GM18498 (cell line): ENCODE measurements around the gene MINDY4.
"Not testable (repeated sequence)": the region's sequence is repeated elsewhere in the genome, so short reads cannot be mapped to it uniquely, and the experiment has no call there.

Source experiments
- ATAC-seq: cut with Tn5 transposase; IDR thresholded peaks from one replicate; pipeline ENCODE4 v1.9.1; 2021; ENCODE audit warnings: mild to moderate bottlenecking, moderate library complexity; ENCODE audit not compliant: unreplicated experiment

MINDY4 gene

DNA sequence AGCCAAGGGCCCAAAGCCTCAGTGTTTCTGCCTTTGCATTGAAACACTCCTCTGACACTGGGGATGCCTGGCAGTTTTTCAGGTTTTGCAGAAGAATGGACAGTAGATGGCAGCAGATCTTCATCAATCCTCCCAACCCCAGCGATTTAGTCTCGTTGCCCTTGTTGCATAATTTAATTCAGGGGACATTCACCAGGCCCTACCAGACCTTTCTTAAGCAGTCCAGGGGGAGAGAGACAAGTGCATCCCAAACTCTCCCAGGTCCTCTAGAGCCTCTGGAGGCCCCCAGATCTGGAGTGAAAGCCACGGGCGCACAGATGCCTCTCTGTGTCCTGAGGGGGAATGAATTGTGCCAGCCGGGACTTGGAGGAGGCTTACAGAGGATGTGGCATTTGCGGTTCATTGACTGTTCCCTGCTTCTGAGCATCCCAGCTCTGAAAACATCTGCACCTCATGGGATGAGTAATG lies 29.6 kb downstream of the MINDY4 start:
- peak; percentile 39 for ATAC-seq

DNA sequence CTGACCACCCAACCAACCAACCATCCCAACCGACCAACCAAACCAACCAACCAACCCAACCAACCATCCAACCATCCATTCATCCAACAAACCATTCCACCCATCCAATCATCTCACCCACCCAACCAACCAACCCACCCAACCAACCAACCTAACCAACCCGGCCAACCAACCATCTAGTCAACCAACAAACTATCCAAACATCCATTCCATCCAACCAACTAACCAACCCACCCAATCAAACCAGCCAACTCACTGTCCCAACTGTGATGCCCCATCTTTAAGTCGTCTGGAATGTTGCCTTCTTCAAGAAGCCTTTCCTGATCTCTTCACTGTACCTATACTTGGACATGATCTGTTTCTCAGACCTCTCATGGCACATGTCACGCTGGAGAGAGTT lies 31.6 kb downstream of the MINDY4 start:
- ATAC-seq: no peak

DNA sequence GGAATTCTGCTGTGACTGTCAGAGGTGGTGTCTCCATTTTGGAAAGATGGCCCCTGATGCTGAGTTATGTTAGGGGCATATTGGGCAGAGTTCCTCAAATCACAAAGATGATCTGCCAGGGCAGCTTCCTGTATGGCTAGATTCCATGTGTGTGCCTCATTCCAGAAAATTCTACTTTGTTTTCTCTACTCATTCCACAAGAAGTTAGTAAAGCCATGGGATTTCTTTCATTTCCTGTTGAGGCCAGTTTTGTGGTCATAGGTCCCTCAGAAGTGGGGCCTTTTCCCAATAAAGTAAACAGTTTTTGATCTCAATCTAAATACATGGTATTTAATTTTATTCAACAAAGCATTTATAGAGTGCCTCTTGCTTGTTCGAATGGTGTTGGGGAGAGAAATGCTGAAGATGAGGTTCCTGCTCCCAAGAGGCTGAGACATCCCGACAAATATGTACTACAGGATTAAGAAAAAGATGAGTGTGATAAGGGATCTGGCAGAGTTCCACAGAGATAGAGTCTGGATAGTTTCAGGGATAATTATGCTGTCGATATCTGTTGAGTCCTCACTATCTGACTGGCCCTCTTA lies 33.0 kb downstream of the MINDY4 start:
- ATAC-seq: no peak

DNA sequence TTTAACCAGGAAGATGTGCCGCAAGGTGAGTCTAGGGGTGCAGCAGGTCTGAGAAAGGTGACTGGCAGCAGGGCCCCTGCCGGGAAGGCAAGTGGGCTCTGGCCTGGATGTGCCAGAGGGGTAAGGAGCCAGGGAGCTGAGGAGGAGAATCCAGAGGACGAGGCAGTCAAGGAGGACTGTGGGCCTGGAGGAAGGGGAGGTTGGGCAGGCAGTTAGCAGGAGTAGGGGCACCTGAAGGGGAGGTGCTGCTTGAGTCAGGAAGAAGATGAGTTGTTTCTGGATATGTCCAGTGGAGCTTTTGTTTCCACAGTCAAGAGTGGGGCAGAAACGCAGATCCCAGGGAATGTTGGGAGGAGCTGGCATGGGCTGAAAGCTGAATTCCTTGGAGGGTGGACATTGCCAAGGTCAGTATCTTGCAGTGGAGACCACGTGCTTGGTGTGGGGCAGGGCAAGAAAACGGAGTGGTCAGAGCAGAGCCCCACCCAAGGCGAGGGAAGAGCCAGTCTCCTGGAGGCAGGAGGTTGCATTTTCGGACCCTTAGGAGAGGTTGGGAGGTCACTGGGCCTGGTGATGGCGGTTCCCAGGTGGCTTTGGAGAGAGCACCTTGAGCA lies 34.0 kb downstream of the MINDY4 start:
- ATAC-seq: no peak

DNA sequence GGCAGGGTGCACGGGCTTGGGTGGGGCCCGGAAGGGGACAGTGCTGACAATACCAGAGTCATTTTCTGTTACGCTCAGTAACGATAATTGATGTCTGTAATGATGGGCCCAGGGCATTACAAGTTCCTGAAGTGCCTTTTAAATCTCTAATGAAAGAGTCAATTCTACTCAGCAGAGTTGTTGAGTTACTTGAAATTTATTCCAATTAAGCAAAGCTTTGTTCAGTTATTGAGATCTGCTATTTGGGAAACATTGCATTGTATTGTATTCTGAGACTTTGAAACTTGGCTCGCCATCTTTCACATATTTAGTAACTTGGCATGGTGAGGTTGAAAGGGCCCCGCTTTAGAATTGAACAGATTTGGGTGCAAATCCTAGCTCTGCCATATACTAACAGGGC lies 34.7 kb downstream of the MINDY4 start:
- no peak for ATAC-seq

DNA sequence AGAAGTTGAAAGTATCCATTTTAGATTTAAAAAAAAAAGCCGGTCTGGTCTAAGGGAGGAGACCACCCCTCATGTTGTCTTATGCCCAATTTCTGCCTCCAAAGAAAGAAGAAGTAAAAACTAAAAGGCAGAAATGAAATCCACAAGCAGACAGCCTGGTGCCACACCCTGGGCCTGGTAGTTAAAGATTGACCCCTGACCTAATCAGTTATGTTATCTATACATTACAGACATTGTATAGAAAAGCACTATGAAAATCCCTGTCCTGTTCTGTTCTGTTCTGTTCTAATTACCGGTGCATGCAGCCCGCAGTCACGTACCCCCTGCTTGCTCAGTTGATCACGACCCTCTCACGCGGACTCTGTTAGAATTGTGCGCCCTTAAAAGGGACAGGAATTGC lies 36.3 kb downstream of the MINDY4 start:
- ATAC-seq: not testable (repeated sequence)

DNA sequence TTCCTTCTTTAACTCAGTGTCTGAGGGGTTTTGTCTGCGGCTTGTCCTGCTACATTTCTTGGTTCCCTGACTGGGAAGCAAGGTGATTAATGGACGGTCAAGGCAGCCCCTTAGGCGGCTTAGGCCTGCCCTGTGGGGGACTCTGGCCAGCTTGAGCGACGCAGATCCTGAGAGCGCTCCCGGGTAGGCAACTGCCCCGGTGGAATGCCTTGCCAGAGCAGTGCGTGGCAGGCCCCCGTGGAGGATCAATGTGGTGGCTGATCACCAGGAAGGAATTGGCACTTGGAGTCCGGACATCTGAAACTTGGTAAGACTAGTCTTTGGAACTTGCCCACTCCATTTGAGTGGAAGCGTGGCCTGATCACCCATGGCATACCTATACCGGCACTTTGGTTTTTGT lies 36.7 kb downstream of the MINDY4 start:
- ATAC-seq: not testable (repeated sequence)

DNA sequence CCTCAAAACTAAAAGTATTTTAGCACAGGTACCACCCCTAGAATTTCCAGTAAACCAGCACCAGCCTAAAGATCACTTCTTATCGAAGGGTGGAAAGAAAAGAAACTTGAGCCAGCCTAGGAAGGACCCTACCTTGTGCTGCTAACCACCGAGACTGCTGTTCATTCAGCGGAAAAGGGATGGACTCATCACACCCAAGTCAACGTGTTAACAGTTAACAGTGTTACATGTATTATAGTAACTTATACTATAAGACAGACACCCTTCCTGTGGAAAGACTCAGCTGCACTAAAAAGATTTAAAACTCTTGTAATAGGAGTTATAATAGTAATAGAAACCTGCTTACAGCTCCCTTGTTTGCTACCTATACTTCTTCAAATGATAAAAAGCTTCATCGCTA lies 39.8 kb downstream of the MINDY4 start:
- ATAC-seq: no peak

DNA sequence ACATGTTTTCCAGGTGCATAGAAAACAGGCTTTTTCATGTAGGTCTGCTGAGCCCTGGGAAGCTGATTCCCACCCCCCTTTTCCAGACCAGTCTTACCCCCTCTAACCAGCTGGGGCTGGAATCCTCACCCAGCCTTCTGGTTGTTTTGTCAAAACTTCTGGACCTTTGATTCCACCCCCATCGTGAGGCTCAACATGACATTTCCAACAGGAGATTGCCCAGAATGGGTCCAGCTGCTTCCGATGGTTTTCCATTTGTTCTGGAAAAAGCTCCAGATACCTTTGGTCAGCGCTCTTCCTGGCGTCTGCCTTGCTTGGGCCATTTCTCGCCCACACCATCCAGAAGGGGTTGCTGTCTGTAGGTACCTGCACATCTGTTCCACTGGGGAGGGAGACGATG lies 41.5 kb downstream of the MINDY4 start:
- ATAC-seq: no peak

DNA sequence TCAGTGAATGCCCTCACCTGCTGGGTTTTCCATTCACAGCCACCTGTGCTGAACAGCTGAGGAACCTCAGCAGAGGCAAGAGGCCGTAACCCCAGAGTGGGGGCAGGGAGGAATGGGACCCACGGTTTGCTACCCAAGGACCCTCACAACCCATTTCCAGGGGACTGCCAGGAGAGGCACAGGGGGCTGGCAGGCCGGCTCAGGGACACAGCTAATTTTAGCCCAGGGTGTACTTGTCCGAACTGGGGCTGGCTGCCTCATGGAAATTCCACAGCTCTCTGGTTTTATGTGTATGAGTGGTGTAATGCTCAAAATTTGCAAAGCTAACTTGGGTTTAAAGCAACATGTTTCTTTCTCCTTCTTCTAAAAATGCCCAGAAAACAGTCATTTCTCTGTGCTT lies 42.2 kb downstream of the MINDY4 start:
- no peak for ATAC-seq

DNA sequence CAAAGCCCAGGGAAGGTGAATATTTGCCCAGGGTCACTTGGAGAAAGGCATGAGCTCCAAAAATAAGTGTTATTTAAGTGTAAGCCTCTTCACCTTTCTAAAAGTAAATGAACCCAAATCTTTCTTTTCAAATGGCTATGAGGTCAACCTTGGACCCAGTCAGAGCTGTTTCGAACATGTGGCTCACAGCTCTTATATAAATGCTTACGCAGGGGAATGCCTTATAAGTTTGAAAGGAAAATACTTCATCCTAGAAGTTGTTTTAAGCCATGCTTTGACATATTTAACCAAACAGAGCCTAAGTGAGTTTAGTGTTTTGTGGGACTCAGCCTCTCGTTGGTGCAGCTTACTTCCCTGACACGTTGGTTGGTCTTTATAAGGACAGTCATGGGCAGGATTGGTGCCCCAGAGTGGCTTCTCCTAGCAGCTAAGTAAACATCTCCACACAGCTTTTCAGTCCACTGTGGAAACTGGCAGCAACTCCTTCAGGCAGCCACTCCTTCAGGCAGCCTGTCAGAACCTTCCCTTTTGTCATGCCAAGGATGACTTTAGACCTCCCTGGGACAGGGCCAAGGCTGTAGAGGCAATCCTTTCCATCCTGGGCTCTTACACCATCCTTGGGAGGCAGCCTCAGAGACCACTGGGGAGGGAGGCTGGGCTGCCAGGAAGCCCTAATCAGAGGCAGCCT lies 43.6 kb downstream of the MINDY4 start:
- ATAC-seq: no peak

DNA sequence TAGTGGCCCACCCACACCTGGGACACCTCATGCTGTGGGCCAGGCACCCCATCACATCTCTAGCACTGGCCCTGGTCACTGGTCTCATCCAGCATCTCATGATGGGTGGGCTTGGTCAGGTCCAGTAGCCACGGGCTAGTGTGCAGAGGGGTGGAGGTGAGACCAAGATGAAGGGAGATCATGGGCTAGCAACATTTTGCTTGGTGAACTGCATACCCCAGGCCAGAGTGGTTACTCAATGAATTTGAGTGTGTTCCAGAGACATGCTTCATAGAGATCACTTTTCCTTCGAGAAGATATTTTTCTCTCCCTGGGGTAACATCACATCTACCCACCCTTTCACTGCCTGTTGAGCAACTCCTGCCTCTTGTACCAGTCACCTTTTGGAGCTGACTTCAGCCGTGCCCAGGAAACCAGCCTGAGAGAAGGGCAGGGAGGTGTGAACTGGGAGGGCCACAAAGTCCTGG lies 44.2 kb downstream of the MINDY4 start:
- no peak for ATAC-seq

DNA sequence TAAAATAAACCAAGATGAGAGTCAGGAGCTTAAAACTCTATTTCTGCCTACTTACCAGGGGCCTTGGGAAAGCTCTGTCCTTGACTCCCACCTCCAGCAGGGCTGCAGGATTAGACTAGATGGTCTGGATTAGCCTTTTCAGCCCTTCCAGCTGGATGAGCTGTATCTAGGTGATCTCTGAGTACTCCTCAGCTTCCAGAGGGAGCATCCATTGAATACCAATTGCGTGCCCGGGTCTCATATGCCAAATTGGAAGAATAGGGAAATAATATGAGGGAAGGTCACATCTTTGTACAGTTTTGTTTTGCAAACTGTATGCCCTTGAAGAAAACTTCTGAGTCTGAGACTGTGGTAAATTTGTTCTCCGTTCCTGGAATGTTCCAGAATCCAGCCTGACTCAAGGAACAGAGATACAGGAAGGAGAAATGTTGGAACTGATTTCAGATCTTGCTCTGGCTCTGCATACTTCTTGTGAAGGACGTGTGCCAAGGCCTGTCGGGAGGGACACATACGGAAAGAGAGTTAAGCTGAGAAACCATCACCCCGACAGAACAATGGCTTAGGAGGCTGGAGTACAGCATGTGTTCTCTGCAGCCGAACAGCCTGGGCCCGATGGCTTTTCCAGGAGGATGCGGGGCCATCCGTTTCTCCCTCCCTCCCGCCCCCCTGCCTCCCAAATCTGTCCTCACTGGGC lies 44.9 kb downstream of the MINDY4 start:
- no peak for ATAC-seq

DNA sequence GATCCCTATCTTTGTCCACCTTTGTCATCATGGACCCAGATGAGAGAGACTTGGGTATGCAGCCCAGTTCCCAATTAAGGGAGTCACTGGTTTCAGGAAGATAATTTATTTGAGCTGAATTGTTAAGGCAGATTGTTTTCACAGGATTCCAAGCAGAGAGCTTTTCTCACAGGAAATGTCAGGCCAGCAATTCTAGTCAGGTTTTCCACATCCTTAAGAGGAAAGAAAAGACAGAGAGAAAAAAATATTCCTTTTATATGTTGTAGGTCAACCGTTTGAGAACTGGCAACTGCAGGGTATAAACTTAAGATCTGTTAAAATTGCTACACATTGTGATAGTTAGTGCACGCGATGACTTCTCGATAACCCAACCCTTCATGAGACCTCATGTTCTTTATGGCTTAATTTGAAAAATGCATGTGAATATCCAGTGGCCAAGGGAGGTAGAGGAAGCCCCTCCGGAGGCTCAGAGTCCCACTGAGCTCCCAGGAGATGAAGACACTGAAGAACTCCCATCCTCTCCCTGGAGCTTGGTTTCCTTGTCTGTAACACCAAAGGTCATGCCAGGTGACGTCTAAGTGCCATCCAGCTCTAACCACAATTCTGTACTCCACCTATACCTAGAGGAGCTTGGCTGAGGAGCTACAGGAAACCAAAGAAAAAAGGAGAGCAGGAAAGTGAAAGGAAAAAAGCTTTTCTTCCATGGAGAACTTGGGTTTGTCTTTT lies 45.6 kb downstream of the MINDY4 start:
- ATAC-seq: no peak

DNA sequence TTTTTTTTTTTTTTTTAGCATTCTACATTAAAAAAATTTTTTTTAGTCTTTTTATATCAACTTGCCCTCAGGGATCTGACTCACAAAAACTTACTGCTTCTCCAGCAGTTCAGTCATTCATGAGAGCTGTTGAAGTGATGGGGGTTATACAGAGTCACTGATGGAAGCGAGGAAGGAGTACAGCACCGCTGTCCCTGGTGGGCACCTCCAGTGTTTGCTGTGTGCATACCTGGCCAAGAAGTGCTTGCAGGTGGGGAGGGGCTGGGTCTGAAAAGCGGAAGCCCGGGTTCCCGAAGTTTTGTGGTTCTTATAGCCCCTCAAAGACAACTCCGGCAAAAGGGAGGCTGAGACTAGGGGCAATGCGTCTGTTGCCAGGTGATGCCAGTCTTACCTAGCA lies 46.2 kb downstream of the MINDY4 start:
- ATAC-seq: no peak

DNA sequence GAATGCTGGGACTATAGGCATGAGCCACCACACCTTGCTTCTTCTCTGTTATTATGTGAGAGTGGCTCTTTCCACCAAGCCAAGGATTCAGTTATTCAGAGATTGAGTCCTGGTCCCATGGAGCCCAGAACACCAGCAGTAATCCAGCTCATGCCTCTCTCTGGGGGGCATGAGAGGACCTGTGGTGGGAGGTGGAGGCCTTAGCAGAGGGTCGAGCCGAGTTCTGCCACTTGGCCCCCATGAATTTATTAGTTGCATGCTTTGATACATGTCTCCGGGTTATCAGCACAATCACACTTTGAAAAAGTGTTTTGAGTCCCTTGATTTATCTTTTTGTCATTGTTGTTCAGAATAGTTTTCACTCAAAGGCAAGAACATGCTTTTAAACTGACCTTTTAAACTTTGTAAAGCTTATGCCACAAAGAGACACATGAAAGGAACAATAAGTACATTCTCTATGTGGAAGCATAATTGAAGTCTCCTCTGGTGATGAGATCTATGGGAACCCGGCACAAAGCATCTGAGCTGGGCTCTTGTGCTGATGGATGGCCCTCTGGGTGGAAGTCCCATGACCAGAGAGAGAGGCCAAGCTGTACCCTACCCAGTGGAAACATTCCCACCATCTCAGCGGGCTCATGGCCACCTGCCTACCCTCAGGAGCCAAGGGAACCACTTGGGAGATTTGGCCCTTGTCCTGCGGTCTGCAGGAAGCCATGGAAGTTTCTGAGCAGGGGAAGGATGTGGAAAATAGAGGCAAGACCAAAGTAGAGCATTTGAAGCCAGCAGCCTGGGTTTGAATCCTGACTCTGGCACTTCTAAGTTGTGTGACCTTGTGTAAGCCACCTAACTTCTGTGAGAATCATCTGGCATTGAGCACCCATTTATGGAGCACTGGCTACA lies 53.9 kb downstream of the MINDY4 start:
- ATAC-seq: no peak

DNA sequence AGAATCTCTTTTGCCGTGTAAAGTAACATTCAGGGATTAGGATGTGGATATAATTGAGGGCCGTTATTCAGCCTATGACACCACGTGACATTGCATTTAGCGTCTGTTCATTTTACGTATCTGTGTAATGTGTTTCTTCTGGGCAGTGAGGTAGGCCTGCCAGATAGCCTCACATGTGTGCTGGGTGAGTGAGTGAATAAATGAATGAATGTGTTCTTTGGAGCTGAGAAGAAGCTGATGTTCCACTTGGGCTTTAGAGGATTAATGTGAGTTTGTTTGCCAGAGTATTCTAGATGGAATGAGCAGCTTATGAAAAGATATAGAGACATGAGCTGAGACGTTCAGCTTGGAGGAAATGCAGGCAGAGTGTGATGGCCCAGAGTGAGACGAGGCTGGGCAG lies 55.0 kb downstream of the MINDY4 start:
- no peak for ATAC-seq

DNA sequence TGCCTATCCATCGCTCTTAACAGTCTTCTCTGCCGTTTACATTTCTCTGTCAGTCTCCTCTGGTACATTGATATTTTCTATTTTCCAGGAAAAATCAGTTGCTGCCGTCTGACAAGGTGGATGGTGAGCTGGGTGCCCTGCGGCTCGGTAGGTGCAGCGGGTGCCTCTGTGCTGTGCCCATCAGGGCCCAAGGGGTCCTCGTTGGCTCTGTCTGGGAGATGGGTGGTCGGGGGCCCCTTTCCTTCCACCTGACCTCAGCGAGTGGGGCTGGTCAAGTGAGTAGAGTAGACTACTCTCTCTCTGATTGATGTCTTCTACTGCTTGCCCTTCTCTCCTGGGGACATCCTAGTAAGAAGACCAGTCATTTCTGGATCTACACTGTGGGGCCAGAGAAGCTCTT lies 57.4 kb downstream of the MINDY4 start:
- no peak for ATAC-seq

DNA sequence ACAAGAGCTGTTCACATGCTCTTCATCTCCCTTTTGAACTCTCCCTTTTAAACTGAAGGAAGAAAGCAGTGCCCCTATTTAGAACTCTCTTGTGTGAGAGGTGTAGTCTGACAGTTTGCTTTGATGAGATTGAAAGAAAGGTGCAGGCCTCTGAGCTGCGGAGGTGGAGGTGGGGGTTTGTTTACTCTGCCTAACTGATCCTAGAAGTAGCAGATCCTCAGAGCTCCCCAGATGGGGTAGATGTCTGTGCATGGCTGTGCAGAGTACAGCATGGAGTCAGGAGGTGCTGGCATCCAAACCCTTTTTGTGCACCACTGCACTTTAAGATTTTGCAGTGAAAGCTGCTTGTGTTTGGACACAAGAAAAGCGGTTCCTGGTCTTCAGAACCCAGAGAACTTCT lies 58.3 kb downstream of the MINDY4 start:
- ATAC-seq: no peak

DNA sequence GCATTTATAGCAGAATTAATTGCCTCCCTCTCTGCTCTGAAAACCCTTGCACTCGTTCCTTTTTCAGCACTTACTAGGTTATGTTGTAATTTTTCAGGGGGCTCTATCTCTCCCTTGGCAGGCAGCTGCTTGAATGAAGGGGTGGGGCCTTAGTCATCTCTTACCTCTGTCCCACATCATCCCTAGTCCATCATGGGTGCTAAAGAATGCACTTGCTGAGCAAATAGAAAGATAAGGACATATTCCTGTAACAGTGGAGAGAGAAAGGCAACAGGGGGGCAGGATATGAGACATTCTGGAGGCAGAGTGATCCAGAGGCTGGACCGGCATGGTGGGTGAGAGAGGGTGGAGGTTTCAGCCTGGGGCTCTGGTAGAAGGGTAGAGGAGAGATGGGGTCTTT lies 60.0 kb downstream of the MINDY4 start:
- no peak for ATAC-seq
